Dedifferentiated amniotic fluid mesenchymal stem cell (primary cell): Measurements from ENCODE around the gene MCL1.
A peak's percentile ranks its signal among the peaks of the same experiment; 100 is the strongest.
"Not testable (repeated sequence)": the region's sequence is repeated elsewhere in the genome, so short reads cannot be mapped to it uniquely, and the experiment has no call there.

Source experiments
- DNase-seq: peaks from one replicate; pipeline ENCODE4 v3.0.0-alpha.2; 2016; ENCODE audit errors: extremely low spot score

MCL1 gene

DNA sequence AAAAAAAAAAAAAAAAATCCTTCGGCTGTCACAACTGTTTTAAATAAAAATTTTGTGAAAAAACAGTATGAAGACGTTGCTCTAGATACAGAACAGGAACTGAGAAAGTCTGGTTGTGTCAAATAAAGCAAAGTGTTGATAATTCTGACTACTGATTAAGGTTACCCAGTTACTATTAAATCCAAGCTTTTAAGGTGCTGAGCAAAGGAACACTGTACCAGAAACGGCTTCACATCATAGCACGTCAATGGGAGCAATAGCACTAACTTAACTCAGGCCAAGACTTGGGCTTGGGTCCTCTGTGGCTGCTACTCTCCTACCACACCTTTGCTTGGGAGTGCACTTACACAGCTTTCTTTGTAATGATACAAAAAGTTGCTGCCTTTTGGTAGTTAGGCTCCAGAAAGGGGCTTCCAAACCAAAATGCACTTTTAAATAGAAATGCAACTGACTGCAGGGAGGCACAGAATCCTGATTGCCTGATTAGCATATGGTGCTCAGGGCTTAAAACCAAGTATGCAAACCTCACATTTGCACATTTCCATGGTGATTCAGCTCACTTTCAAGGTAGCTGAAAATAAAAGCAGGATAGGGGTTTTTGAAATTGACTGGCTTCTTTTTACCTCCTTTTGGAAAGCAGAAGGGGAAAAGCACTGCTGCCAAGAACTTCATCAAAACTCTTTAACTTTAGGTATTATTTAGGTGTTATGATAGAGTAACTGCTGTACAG, 6.3 kb downstream of the MCL1 start:
- no peak for DNase-seq

DNA sequence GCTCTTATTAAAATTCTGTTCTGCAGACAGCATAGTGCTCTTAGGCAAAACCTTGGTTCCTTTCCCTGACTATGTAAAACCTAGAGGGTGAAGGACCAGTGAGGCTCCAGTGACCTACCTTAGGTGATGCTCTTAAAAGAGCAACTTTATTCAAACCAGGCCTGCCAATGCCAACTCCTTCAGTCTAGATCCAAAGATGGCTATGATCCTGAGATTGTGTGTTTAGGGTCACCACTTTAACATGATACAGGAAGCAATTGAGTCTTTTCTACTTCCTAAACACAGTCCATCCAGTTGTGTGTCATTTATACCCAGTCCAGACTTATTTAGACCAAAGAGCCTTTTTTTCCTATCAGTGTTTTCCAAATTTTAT, 10.8 kb downstream of the MCL1 start:
- DNase-seq, result no peak

GRCh38 chr1:150567717-150568593, 11.5 kb downstream of the MCL1 start:
- DNase-seq, result peak; percentile 93

- DNase-seq, result no peak
Observed at GRCh38 chr1:150567341-150567716, 12.1 kb downstream of the MCL1 start.

- no peak for DNase-seq
Observed at GRCh38 chr1:150566589-150567340, 12.6 kb downstream of the MCL1 start.

DNA sequence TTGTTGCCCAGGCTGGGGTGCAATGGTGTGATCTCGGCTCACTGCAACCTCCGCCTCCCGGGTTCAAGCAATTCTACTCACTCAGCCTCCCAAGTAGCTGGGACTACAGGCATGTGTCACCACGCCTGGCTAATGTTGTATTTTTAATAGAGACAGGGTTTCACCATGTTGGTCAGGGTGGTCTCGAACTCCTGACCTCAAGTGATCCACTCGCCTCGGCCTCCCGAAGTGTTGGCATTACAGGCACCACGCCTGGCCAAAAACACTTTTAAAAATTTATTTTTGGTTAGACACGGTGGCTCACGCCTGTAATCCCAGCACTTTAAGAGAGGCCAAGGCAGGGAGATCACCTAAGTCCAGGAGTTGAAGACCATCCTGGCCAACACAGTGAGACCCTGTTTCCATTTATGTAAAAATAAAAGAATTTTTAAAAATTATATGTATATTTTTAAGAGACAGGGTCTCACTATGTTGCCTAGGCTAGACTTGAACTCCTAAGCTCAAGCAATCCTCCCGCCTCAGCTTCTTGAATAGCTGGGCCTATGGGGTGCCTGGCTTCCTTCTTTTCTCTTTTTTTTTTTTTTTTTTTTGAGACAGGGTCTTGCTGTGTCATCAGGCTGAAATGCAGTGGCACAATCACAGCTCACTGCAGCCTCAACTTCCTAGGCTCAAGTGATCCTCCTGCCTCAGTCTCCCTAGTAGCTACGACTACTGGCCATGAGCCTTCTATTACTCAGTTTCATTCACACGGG, 14.0 kb downstream of the MCL1 start:
- not testable (repeated sequence) for DNase-seq

- peak; percentile 59 for DNase-seq
Observed at GRCh38 chr1:150564051-150564991, 15.1 kb downstream of the MCL1 start.

- DNase-seq, result no peak
Observed at GRCh38 chr1:150563340-150564038, 15.9 kb downstream of the MCL1 start.

DNA sequence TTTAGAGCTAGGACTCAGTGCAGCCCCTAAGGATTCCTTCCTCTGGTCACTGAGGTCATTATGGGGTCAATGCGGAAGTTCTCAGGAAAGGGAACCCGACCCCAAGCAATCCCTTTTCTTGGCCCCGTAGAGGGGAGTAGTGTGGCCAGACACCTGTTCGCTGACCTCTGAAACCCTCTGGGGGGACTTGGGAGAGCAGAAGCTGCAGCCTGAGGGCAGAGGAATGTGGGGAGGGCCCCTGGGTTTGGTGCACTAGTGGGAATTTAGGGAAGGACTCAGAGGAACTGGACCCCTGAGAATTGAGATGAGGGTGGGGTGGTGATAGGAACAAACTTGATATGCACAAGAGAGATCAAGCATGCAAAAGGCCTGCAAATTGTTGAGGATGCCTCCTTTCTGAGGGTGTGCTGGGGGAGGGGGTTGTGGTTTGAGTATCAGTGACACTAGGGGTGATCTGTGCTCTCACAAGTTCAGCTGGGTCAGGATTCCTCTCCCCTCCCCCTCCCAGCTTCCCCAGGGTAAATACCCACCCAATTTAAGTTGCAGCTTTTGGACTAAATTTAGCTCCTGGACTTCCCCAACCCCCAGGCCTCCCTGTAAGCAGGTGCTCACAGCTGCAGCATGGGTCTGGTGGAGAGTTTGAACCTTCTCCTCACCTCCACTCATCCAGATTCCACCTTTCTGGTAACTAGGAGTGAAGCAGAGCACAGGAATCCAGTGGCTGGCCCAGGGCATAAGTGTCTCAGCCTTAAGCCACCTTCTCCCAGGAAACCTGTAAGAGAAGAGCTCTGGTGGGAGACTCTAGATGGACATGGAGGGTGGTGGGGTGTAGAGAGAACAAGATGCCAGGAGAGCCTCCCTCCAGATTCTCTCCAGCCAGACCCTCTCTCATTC, 16.7 kb downstream of the MCL1 start:
- DNase-seq, result no peak

DNA sequence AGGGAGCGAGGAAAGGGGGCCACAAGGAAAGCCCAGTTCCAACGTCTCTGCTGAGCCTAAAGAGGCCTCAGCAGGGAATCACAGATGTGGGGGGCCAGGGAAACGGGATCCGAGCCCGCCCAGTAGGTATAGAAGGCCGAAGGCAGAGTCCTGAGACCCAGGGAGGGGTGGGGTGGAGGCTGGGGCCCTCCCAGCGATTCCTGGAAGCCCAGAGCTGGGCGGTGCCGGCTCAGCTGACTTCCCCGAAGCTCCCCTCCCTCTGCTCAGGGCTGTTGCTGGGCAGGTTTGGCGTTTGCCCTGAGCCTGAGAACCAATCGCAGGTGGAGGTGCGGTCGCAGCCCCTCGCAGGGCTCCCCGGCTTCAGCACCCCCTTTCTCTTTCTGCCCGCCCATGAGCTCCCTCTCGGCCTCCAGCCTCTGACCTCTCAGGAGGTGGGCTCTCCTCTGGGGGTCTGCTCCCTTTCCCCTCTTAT, 17.4 kb downstream of the MCL1 start:
- DNase-seq, result peak; percentile 90

GRCh38 chr1:150561254-150561973, 18.0 kb downstream of the MCL1 start:
- DNase-seq, result peak; percentile 97

- peak; percentile 81 for DNase-seq
Observed at GRCh38 chr1:150560576-150561253, 18.7 kb downstream of the MCL1 start.

GRCh38 chr1:150560011-150560438, 19.4 kb downstream of the MCL1 start:
- no peak for DNase-seq

DNA sequence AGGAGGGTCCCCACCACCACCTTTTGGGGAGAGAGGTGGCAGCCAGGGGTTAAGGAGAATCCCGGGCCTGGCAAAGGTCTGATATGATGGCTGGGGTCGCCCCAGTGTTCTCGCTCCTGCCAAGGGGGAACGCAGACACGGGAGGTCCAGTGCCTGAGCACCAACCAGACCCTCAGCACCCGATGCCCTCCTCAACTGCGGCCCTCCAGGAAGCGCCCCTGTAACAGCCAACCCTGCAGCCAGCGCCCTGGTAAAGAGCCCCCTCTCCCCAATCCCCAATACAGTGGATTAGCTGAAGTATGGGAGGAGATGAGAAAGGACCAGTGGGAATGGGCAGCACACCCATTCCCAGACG, 19.8 kb downstream of the MCL1 start:
- DNase-seq, result no peak

DNA sequence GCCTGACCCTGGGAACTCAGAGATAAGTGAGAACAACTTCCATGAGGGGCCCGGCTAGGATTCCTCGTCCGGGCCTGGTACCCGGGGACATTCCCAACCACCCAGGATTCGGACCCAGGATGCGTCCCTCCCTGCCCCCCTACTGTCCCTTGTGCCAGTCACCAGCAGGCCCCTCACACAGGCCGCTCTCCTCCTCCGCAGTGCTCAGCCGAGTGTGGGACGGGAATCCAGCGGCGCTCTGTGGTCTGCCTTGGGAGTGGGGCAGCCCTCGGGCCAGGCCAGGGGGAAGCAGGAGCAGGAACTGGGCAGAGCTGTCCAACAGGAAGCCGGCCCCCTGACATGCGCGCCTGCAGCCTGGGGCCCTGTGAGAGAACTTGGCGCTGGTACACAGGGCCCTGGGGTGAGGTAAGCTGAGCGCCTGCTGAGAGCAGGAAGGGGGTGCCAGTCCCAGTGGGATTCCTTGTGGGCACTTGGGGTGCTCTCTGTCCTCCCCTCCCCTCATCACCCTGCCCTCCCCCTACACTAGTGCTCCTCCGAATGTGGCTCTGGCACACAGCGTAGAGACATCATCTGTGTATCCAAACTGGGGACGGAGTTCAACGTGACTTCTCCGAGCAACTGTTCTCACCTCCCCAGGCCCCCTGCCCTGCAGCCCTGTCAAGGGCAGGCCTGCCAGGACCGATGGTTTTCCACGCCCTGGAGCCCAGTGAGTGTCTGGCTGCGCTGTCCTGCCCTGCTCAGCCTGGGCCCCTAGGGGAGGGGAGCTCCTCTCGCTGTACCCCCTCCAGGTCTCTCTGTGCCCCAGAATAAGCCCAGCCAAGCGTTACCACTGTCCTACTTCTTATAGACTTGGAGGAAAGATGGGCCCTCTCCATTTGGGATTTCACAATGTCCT, 20.4 kb downstream of the MCL1 start:
- no peak for DNase-seq

DNA sequence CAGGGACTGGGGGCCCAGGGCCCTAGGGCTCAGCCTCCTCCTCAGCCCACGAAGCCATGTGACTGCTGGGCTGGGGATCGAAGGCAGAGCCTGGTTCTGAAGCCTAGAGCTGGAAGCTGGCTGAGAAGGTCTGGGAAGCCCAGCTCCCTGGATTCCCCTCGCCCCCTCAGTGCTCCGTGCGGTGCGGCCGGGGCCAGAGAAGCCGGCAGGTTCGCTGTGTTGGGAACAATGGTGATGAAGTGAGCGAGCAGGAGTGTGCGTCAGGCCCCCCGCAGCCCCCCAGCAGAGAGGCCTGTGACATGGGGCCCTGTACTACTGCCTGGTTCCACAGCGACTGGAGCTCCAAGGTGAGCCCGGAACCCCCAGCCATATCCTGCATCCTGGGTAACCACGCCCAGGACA, 21.1 kb downstream of the MCL1 start:
- no peak for DNase-seq

DNA sequence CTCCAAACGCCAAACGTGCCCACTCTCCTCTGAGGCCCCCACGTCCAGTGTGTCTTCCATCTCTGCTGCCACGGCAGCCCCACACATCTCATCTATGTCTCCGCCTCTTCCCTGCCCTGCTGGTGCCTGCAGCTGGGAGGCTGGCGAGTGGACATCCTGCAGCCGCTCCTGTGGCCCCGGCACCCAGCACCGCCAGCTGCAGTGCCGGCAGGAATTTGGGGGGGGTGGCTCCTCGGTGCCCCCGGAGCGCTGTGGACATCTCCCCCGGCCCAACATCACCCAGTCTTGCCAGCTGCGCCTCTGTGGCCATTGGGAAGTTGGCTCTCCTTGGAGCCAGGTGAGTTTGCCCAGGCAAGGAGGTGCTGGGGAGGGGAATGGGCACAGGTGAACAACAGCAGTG, 21.6 kb downstream of the MCL1 start:
- DNase-seq, result no peak
